ENCODE data around the gene NUDC.
"Not testable (repeated sequence)": the region's sequence is repeated elsewhere in the genome, so short reads cannot be mapped to it uniquely, and the experiment has no call there.

NUDC gene

GRCh38 chr1:26921540-26922430, at the start of gene NUDC:
NUDC (plus strand) TSS chr1:26921743; CDS start chr1:26921849, 106 bp downstream.
- peak; percentile 82 for DNase-seq (ENCODE audit: low read depth)
- peak within 1 kb of the TSS; percentile 66 for H3K4me3 ChIP-seq (ENCODE audit: control insufficient read depth, low read depth, low read length)
- no peak for TF ChIP-seq CTCF (IDR thresholded peaks at IDR 0.05; ENCODE audit: control insufficient read depth, insufficient read depth, low read depth, low read length, missing control alignments)

DNA sequence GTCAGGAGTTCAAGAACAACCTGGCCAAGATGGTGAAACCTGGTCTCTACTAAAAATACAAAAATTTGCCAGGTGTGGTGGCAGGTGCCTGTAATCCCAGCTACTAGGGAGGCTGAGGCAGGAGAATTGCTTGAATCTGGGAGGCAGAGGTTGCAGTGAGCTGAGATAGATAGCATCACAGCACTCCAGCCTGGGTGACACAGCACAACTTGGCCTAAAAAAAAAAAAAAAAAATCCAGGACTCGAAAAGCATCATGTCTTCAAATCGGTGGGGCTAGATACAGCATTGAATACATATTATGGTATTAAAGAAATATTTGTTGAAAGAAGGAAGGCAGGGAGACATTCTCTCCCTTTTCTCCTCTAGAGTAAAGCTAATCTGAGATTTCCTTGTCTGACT, 48.4 kb upstream of the NUDC start:
- DNase-seq (ENCODE audit: low read depth); H3K4me3 ChIP-seq (ENCODE audit: control insufficient read depth, low read depth, low read length): not testable (repeated sequence)

DNA sequence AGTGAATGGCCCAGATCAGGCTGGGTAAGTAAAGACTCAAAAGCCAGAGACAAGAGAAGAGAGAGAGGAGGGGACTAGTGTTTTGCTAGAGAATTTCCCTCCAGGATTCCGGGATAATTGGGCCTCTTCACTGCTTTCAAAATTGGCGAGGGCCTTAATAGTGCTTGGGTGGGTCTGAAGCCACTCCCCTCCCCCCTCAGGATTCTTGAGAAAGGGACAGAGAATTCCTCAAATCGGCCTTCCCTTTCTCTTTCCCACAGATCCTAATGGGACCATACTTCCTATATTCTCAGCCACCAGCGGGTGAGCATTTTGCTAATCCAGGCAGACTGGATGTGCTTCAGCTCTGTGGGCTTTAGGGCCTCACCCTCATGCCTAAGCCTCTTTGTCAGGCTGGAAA, 46.6 kb upstream of the NUDC start:
- no peak for TF ChIP-seq CTCF (IDR thresholded peaks at IDR 0.05; ENCODE audit: control insufficient read depth, insufficient read depth, low read depth, low read length, missing control alignments)
- no peak for DNase-seq (ENCODE audit: low read depth)
- no peak overlapping the region for H3K4me3 ChIP-seq (ENCODE audit: control insufficient read depth, low read depth, low read length)

- DNase-seq (ENCODE audit: low read depth), result no peak
- H3K4me3 ChIP-seq (ENCODE audit: control insufficient read depth, low read depth, low read length), result no peak overlapping the region
- no peak for TF ChIP-seq CTCF (IDR thresholded peaks at IDR 0.05; ENCODE audit: control insufficient read depth, insufficient read depth, low read depth, low read length, missing control alignments)
Measured at GRCh38 chr1:26877326-26877725, 44.2 kb upstream of the NUDC start.

GRCh38 chr1:26879793-26880192, 41.8 kb upstream of the NUDC start:
- TF ChIP-seq CTCF (IDR thresholded peaks at IDR 0.05; ENCODE audit: control insufficient read depth, insufficient read depth, low read depth, low read length, missing control alignments), result no peak
- H3K4me3 ChIP-seq (ENCODE audit: control insufficient read depth, low read depth, low read length), result no peak overlapping the region
- no peak for DNase-seq (ENCODE audit: low read depth)

DNA sequence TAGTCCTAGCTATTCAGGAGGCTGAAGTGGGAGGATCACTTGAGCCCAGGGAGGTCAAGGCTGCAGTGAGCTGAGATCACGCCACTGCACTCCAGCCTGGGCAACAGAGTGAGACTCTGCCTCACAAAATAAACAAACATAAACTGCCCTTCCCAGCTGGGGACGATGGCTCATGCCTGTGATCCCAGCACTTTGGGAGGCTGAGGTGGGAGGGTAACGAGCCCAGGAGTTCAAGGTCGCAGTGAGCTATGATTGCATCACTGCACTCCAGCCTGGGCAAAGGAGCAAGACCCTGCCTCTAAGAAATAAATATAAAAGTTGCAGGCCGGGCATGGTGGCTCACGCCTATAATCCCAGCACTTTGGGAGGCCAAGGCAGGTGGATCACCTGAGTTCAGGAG, 39.9 kb upstream of the NUDC start:
- DNase-seq (ENCODE audit: low read depth); H3K4me3 ChIP-seq (ENCODE audit: control insufficient read depth, low read depth, low read length): not testable (repeated sequence)

GRCh38 chr1:26882696-26883463, 38.7 kb upstream of the NUDC start:
- DNase-seq (ENCODE audit: low read depth), result no peak
- no peak overlapping the region for H3K4me3 ChIP-seq (ENCODE audit: control insufficient read depth, low read depth, low read length)
- no peak for TF ChIP-seq CTCF (IDR thresholded peaks at IDR 0.05; ENCODE audit: control insufficient read depth, insufficient read depth, low read depth, low read length, missing control alignments)

All from AG09309 (cell line).